GM12878 (cell line): ENCODE results near the gene PADI2. TPM values are rescaled to one million over a fixed set of nuclear protein-coding genes. Genes with fewer than 3 reads are reported as not detected.

Source experiments
- ATAC-seq: fragments of 200-7000 bp; cut with Tn5 transposase; 3 replicates; pipeline ENCODE4 v1.9.1; 2020; ENCODE audit warnings: mild to moderate bottlenecking, moderate library complexity
- BruUV-seq: library from RNA; stranded (reverse); fragments of 400-500 nt; replicated peaks from 2 replicates; lab custom pipeline; 2021; lab: Mats Ljungman, UMichigan
- CTCF ChIA-PET: fragments of 300-600 bp; sonication (Branson Sonifier 250); formaldehyde crosslinking; extraction: SDS; loops from one replicate; lab custom pipeline; 2021; ENCODE audit warnings: inconsistent platforms; lab: Yijun Ruan, JAX
- POLR2A ChIA-PET: fragments of 350-600 bp; formaldehyde crosslinking; extraction: SDS; loops from one replicate; lab custom pipeline; 2021; ENCODE audit warnings: inconsistent platforms; lab: Charles Lee
- RAD21 ChIA-PET: fragments of 300-600 bp; sonication (Branson Sonifier 250); formaldehyde crosslinking; loops from one replicate; lab custom pipeline; 2023; ENCODE audit warnings: antibody characterized with exemption; ENCODE audit not compliant: unreplicated experiment; lab: Charles Lee
- SMC1A ChIA-PET: fragments of 300-600 bp; sonication (Branson Sonifier 250); formaldehyde crosslinking; loops from one replicate; lab custom pipeline; 2023; ENCODE audit not compliant: unreplicated experiment, uncharacterized antibody; lab: Charles Lee
- DNase-seq: peaks from one replicate; pipeline ENCODE4 v3.0.0-alpha.2; 2011; ENCODE audit warnings: low read depth, low spot score
- FAIRE-seq: peaks from 3 replicates; lab custom pipeline; 2011; peaks lifted over from hg19 to GRCh38; lab: Jason Lieb, UNC
- H2AFZ ChIP-seq: 2 replicates; pipeline ENCODE4 v1.6.0; 2011; ENCODE audit warnings: low read depth, low read length, control low read depth; ENCODE audit not compliant: control insufficient read depth
- H3K27ac ChIP-seq: 2 replicates; pipeline ENCODE4 v1.5.1; 2011; ENCODE audit warnings: control low read depth; ENCODE audit not compliant: control insufficient read depth, insufficient read depth
- H3K27me3 ChIP-seq, 2 experiments: replicated peaks in 1 of 2; 2 replicates each; pipeline versions ENCODE4 v1.6.0 to v1.6.1; 2011; ENCODE audit warnings: low read length in 1 of 2; ENCODE audit not compliant: control insufficient read depth in 2 of 2, insufficient read depth in 2 of 2
- H3K36me3 ChIP-seq, 2 experiments: 2 replicates each; pipeline ENCODE4 v1.5.1; 2011; ENCODE audit warnings: low read length in 1 of 2; ENCODE audit not compliant: control insufficient read depth in 2 of 2, insufficient read depth in 2 of 2
- H3K4me1 ChIP-seq: 2 replicates; pipeline ENCODE4 v1.6.1; 2011; ENCODE audit warnings: mild to moderate bottlenecking, low read length, moderate library complexity, mixed read lengths; ENCODE audit not compliant: control insufficient read depth, insufficient read depth
- H3K4me2 ChIP-seq: 2 replicates; pipeline ENCODE4 v1.6.0; 2011; ENCODE audit warnings: control low read depth; ENCODE audit not compliant: control insufficient read depth, insufficient read depth
- H3K4me3 ChIP-seq: fragments of 200-600 bp; sonication (generic); 2 replicates; pipeline ENCODE4 v1.5.1; 2016
- H3K79me2 ChIP-seq: 2 replicates; pipeline ENCODE4 v1.6.0; 2011; ENCODE audit warnings: low read length; ENCODE audit not compliant: control insufficient read depth, insufficient read depth
- H3K9ac ChIP-seq: 2 replicates; pipeline ENCODE4 v1.8.0; 2011; ENCODE audit warnings: low read length, control low read depth, mixed read lengths; ENCODE audit not compliant: control insufficient read depth, insufficient read depth
- H3K9me3 ChIP-seq: replicated peaks from 3 replicates; pipeline ENCODE4 v1.5.1; 2011; ENCODE audit warnings: mild to moderate bottlenecking, low read length; ENCODE audit not compliant: control insufficient read depth, insufficient read depth
- H4K20me1 ChIP-seq: 2 replicates; pipeline ENCODE4 v1.6.0; 2011; ENCODE audit not compliant: control insufficient read depth, insufficient read depth
- CEBPB ChIP-seq, 2 experiments: fragments of 150-350 bp in 1 of 2; IDR thresholded peaks; 2 replicates each; pipeline ENCODE4 v1.6.1; 2012 to 2014; ENCODE audit warnings: low read depth in 2 of 2, low read length in 2 of 2, borderline replicate concordance in 1 of 2, inconsistent platforms in 1 of 2
- EGR1 ChIP-seq, 2 experiments: IDR thresholded peaks; 1 replicate in 1 of 2; 2 replicates in 1 of 2; pipeline ENCODE4 v1.6.1; 2011 to 2012; ENCODE audit warnings: low read depth in 2 of 2, low read length in 2 of 2, borderline replicate concordance in 1 of 2, mild to moderate bottlenecking in 1 of 2, moderate library complexity in 1 of 2
- IKZF1 ChIP-seq: fragments of 450-650 bp; conservative IDR thresholded peaks from 2 replicates; pipeline ENCODE4 v1.6.1; 2017; ENCODE audit warnings: antibody characterized with exemption, mild to moderate bottlenecking
- NFIC ChIP-seq: IDR thresholded peaks from 2 replicates; pipeline ENCODE4 v1.6.1; 2012; ENCODE audit warnings: low read depth, mild to moderate bottlenecking, inconsistent platforms, low read length, moderate library complexity
- NR2F1 ChIP-seq: fragments of 450-650 bp; conservative IDR thresholded peaks from 2 replicates; pipeline ENCODE4 v1.6.1; 2017; ENCODE audit warnings: mild to moderate bottlenecking
- SIX5 ChIP-seq: IDR thresholded peaks from 2 replicates; pipeline ENCODE4 v1.6.1; 2011; ENCODE audit warnings: mild to moderate bottlenecking, low read depth, low read length, moderate library complexity; ENCODE audit not compliant: severe bottlenecking
- SREBF2 ChIP-seq: IDR thresholded peaks from 2 replicates; pipeline ENCODE4 v1.6.1; 2012; ENCODE audit warnings: mild to moderate bottlenecking, low read length
- TCF12 ChIP-seq: IDR thresholded peaks from 2 replicates; pipeline ENCODE4 v1.6.1; 2011; ENCODE audit warnings: low read depth, mild to moderate bottlenecking, low read length
- WGBS: methylation state at CpG from one replicate; pipeline ENCODE4 v1.1.6; 2016; ENCODE audit warnings: low lambda C conversion rate; ENCODE audit not compliant: insufficient replicate concordance, insufficient coverage; ENCODE audit errors: missing lambda C conversion rate; 5-methylcytosine and 5-hydroxymethylcytosine counted together
- in situ Hi-C: fragments of 300-500 bp; cut with MboI; formaldehyde crosslinking; loops from 9 replicates; pipeline ENCODE4 v1.14.3; 2018; ENCODE audit warnings: mixed read lengths
- intact Hi-C: fragments of 100-400 bp; cut with micrococcal nuclease; formaldehyde crosslinking; loops from one replicate; pipeline ENCODE4 v1.14.2; 2022; ENCODE audit not compliant: unreplicated experiment
- polyA plus RNA-seq, 11 experiments: library from polyadenylated mRNA; depleted of rRNA in 4 of 11; unstranded in 6 of 11; stranded (reverse) in 5 of 11; fragments of >200 nt; fragmentation: Nextera tagmentation in 4 of 11; fragmentation: Illumina TruSeq in 1 of 11; extraction: Ambion mirVana in 4 of 11; extraction: Trizol in 1 of 11; gene quantifications; 1 replicate in 1 of 11; 2 replicates in 10 of 11; pipeline versions ENCODE4 v1.2.1 to v1.2.3, GENCODE V29; 2011 to 2016; ENCODE audit warnings: inconsistent platforms in 2 of 11, missing spikeins in 2 of 11, low read depth in 1 of 11
- total RNA-seq, 4 experiments: library from RNA; depleted of rRNA in 3 of 4; stranded (reverse); fragments of >200 nt in 3 of 4; fragmentation: Illumina TruSeq in 1 of 4; extraction: Trizol in 1 of 4; gene quantifications; 2 replicates each; pipeline versions ENCODE4 v1.2.1 to v1.2.3, GENCODE V29; 2013 to 2021
- TF ChIP-seq, protein P1 (sequence below): fragments of 450-650 bp; IDR thresholded peaks from 2 replicates; pipeline ENCODE4 v1.6.1; 2017; ENCODE audit warnings: mild to moderate bottlenecking, moderate library complexity
- TF ChIP-seq, protein P2 (sequence below): IDR thresholded peaks from 2 replicates; pipeline ENCODE4 v1.6.1; 2012; ENCODE audit warnings: low read depth, low read length, improper control_type of control experiment
- TF ChIP-seq, protein P3 (sequence below): IDR thresholded peaks from 2 replicates; pipeline ENCODE4 v1.6.1; 2012; ENCODE audit warnings: improper control_type of control experiment, low read depth, low read length; ENCODE audit not compliant: insufficient replicate concordance

Gene PADI2
- total and polyA plus RNA-seq, 10 of the 15 experiments (the other 5 are each of a cell fraction or from before 2014, with no cell fraction given): 0.05 to 3.0 (median 0.10) TPM; not detected in 1

DNA sequence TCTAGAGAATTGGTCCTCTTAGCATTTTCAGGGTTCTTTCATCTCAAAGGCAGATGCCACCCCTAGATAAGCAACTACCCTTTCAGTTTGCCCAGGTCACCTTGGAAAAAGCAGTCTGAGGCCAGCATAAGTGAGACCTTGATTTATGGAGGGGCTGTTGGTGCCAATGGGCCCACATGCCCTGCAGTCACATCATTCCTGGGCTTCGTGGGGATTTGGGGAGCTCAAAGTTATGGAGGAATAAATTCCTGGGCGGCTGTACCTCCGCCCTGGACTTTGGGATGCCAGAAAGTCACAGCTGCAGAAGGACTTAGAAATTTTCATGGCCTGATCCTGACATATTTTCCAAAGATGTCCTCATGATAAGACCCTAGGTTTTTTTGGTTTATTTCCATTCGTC lies 62.7 kb downstream of the PADI2 start (continued):
- TF ChIP-seq, protein P1, sequence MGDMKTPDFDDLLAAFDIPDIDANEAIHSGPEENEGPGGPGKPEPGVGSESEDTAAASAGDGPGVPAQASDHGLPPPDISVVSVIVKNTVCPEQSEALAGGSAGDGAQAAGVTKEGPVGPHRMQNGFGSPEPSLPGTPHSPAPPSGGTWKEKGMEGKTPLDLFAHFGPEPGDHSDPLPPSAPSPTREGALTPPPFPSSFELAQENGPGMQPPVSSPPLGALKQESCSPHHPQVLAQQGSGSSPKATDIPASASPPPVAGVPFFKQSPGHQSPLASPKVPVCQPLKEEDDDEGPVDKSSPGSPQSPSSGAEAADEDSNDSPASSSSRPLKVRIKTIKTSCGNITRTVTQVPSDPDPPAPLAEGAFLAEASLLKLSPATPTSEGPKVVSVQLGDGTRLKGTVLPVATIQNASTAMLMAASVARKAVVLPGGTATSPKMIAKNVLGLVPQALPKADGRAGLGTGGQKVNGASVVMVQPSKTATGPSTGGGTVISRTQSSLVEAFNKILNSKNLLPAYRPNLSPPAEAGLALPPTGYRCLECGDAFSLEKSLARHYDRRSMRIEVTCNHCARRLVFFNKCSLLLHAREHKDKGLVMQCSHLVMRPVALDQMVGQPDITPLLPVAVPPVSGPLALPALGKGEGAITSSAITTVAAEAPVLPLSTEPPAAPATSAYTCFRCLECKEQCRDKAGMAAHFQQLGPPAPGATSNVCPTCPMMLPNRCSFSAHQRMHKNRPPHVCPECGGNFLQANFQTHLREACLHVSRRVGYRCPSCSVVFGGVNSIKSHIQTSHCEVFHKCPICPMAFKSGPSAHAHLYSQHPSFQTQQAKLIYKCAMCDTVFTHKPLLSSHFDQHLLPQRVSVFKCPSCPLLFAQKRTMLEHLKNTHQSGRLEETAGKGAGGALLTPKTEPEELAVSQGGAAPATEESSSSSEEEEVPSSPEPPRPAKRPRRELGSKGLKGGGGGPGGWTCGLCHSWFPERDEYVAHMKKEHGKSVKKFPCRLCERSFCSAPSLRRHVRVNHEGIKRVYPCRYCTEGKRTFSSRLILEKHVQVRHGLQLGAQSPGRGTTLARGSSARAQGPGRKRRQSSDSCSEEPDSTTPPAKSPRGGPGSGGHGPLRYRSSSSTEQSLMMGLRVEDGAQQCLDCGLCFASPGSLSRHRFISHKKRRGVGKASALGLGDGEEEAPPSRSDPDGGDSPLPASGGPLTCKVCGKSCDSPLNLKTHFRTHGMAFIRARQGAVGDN: no peak
- TF ChIP-seq TCF12: no peak

DNA sequence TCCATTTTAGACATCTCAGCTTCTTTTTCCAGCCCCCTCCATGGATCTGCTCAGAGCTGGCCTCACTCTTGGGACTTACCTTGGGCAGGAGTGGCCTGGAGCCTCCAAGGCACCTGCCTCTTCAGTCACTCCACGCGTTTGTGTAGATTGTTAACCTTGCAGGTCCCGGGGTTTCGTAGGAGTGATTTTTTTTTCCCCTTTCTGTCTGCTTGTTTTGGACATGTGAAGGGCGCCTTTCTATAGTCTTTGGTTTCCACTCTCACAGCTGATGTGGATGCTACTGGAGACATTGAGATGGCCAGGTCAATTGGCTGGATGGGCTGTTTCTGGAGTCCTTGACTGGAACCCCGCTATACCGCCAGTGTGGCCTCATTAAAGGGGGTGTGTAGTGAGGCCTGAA lies 63.5 kb downstream of the PADI2 start:
- Histone ChIP-seq H3K4me2 (no peak overlapping the region), H3K4me3 (no peak overlapping the region), H4K20me1 (no peaks in the 10 kb centered on the region), H3K27me3 (no peaks in the 10 kb centered on the region), H3K4me1 (peaks cover 6% of the 10 kb centered on the region), H3K9ac (no peak overlapping the region), H3K9me3 (no peaks in the 10 kb centered on the region), H3K36me3 (no peaks in the 10 kb centered on the region), H3K79me2 (peaks cover 28% of the 10 kb centered on the region), H2AFZ (no peak overlapping the region), H3K27ac (no peak overlapping the region)
- in situ Hi-C loops: no loop called here
- no TSS peak for BruUV-seq
- FAIRE-seq: no peak
- no peak for ATAC-seq
- POLR2A ChIA-PET: no interaction called here
- RAD21 ChIA-PET: interaction anchor here (0.7 to 3.1 kb wide), 4 partner anchors 65 to 184 kb away, joined by 3 to 7 read pairs (median 4); no protein-coding TSS in a partner anchor
- SMC1A ChIA-PET: interaction anchor here (1.2 kb wide), 1 partner anchor 114 kb away, joined by 3 read pairs; no protein-coding TSS in a partner anchor
- intact Hi-C loops: loop anchor here (5.0 to 10.0 kb wide), 2 partner anchors 219 to 282 kb away; no protein-coding TSS in a partner anchor
- WGBS: 92% methylated on average over 7 of the region's 7 CpGs
- no peak for DNase-seq
- CTCF ChIA-PET: interaction anchor here (10.7 kb wide), 1 partner anchor 66 kb away, joined by 171 read pairs; the partner anchor contains the start of gene PADI2
- TF ChIP-seq CEBPB (IDR thresholded peaks at IDR 0.05; ENCODE audit: borderline replicate concordance in 1 of 2, low read depth in 2 of 2, low read length in 2 of 2): no peak
- no peak for TF ChIP-seq NFIC
- TF ChIP-seq, protein P2, sequence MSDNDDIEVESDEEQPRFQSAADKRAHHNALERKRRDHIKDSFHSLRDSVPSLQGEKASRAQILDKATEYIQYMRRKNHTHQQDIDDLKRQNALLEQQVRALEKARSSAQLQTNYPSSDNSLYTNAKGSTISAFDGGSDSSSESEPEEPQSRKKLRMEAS: no peak
- no peak for TF ChIP-seq EGR1 (IDR thresholded peaks at IDR 0.05; ENCODE audit: borderline replicate concordance in 1 of 2, low read depth in 2 of 2, low read length in 2 of 2)
- no peak for TF ChIP-seq IKZF1
- TF ChIP-seq SIX5: no peak
- no peak for TF ChIP-seq SREBF2
- TF ChIP-seq, protein P3, sequence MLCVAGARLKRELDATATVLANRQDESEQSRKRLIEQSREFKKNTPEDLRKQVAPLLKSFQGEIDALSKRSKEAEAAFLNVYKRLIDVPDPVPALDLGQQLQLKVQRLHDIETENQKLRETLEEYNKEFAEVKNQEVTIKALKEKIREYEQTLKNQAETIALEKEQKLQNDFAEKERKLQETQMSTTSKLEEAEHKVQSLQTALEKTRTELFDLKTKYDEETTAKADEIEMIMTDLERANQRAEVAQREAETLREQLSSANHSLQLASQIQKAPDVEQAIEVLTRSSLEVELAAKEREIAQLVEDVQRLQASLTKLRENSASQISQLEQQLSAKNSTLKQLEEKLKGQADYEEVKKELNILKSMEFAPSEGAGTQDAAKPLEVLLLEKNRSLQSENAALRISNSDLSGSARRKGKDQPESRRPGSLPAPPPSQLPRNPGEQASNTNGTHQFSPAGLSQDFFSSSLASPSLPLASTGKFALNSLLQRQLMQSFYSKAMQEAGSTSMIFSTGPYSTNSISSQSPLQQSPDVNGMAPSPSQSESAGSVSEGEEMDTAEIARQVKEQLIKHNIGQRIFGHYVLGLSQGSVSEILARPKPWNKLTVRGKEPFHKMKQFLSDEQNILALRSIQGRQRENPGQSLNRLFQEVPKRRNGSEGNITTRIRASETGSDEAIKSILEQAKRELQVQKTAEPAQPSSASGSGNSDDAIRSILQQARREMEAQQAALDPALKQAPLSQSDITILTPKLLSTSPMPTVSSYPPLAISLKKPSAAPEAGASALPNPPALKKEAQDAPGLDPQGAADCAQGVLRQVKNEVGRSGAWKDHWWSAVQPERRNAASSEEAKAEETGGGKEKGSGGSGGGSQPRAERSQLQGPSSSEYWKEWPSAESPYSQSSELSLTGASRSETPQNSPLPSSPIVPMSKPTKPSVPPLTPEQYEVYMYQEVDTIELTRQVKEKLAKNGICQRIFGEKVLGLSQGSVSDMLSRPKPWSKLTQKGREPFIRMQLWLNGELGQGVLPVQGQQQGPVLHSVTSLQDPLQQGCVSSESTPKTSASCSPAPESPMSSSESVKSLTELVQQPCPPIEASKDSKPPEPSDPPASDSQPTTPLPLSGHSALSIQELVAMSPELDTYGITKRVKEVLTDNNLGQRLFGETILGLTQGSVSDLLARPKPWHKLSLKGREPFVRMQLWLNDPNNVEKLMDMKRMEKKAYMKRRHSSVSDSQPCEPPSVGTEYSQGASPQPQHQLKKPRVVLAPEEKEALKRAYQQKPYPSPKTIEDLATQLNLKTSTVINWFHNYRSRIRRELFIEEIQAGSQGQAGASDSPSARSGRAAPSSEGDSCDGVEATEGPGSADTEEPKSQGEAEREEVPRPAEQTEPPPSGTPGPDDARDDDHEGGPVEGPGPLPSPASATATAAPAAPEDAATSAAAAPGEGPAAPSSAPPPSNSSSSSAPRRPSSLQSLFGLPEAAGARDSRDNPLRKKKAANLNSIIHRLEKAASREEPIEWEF: no peak
- TF ChIP-seq NR2F1: no peak
